GM12878 (cell line): ENCODE results near the gene PIMREG. TPM values are rescaled to one million over a fixed set of nuclear protein-coding genes. Genes with fewer than 3 reads are reported as not detected.

Experiments
- ATAC-seq: fragments of 200-7000 bp; cut with Tn5 transposase; 3 replicates; pipeline ENCODE4 v1.9.1; 2020; ENCODE audit warnings: mild to moderate bottlenecking, moderate library complexity
- BruUV-seq: library from RNA; stranded (reverse); fragments of 400-500 nt; replicated peaks from 2 replicates; lab custom pipeline; 2021; lab: Mats Ljungman, UMichigan
- CTCF ChIA-PET: fragments of 300-600 bp; sonication (Branson Sonifier 250); formaldehyde crosslinking; extraction: SDS; loops from one replicate; lab custom pipeline; 2021; ENCODE audit warnings: inconsistent platforms; lab: Yijun Ruan, JAX
- POLR2A ChIA-PET: fragments of 350-600 bp; formaldehyde crosslinking; extraction: SDS; loops from one replicate; lab custom pipeline; 2021; ENCODE audit warnings: inconsistent platforms; lab: Charles Lee
- RAD21 ChIA-PET: fragments of 300-600 bp; sonication (Branson Sonifier 250); formaldehyde crosslinking; loops from one replicate; lab custom pipeline; 2023; ENCODE audit warnings: antibody characterized with exemption; ENCODE audit not compliant: unreplicated experiment; lab: Charles Lee
- SMC1A ChIA-PET: fragments of 300-600 bp; sonication (Branson Sonifier 250); formaldehyde crosslinking; loops from one replicate; lab custom pipeline; 2023; ENCODE audit not compliant: unreplicated experiment, uncharacterized antibody; lab: Charles Lee
- DNase-seq: peaks from one replicate; pipeline ENCODE4 v3.0.0-alpha.2; 2011; ENCODE audit warnings: low read depth, low spot score
- FAIRE-seq: peaks from 3 replicates; lab custom pipeline; 2011; peaks lifted over from hg19 to GRCh38; lab: Jason Lieb, UNC
- H2AFZ ChIP-seq: 2 replicates; pipeline ENCODE4 v1.6.0; 2011; ENCODE audit warnings: low read depth, low read length, control low read depth; ENCODE audit not compliant: control insufficient read depth
- H3K27ac ChIP-seq: 2 replicates; pipeline ENCODE4 v1.5.1; 2011; ENCODE audit warnings: control low read depth; ENCODE audit not compliant: control insufficient read depth, insufficient read depth
- H3K27me3 ChIP-seq, 2 experiments: replicated peaks in 1 of 2; 2 replicates each; pipeline versions ENCODE4 v1.6.0 to v1.6.1; 2011; ENCODE audit warnings: low read length in 1 of 2; ENCODE audit not compliant: control insufficient read depth in 2 of 2, insufficient read depth in 2 of 2
- H3K36me3 ChIP-seq, 2 experiments: 2 replicates each; pipeline ENCODE4 v1.5.1; 2011; ENCODE audit warnings: low read length in 1 of 2; ENCODE audit not compliant: control insufficient read depth in 2 of 2, insufficient read depth in 2 of 2
- H3K4me1 ChIP-seq: 2 replicates; pipeline ENCODE4 v1.6.1; 2011; ENCODE audit warnings: mild to moderate bottlenecking, low read length, moderate library complexity, mixed read lengths; ENCODE audit not compliant: control insufficient read depth, insufficient read depth
- H3K4me2 ChIP-seq: 2 replicates; pipeline ENCODE4 v1.6.0; 2011; ENCODE audit warnings: control low read depth; ENCODE audit not compliant: control insufficient read depth, insufficient read depth
- H3K4me3 ChIP-seq: fragments of 200-600 bp; sonication (generic); 2 replicates; pipeline ENCODE4 v1.5.1; 2016
- H3K79me2 ChIP-seq: 2 replicates; pipeline ENCODE4 v1.6.0; 2011; ENCODE audit warnings: low read length; ENCODE audit not compliant: control insufficient read depth, insufficient read depth
- H3K9ac ChIP-seq: 2 replicates; pipeline ENCODE4 v1.8.0; 2011; ENCODE audit warnings: low read length, control low read depth, mixed read lengths; ENCODE audit not compliant: control insufficient read depth, insufficient read depth
- H3K9me3 ChIP-seq: replicated peaks from 3 replicates; pipeline ENCODE4 v1.5.1; 2011; ENCODE audit warnings: mild to moderate bottlenecking, low read length; ENCODE audit not compliant: control insufficient read depth, insufficient read depth
- H4K20me1 ChIP-seq: 2 replicates; pipeline ENCODE4 v1.6.0; 2011; ENCODE audit not compliant: control insufficient read depth, insufficient read depth
- ASH2L ChIP-seq: fragments of 300-600, 200-600 bp; sonication (generic); IDR thresholded peaks from 2 replicates; pipeline ENCODE4 v1.6.1; 2017; ENCODE audit warnings: low read depth, mild to moderate bottlenecking, borderline replicate concordance
- CEBPB ChIP-seq, 2 experiments: fragments of 150-350 bp in 1 of 2; IDR thresholded peaks; 2 replicates each; pipeline ENCODE4 v1.6.1; 2012 to 2014; ENCODE audit warnings: low read depth in 2 of 2, low read length in 2 of 2, borderline replicate concordance in 1 of 2, inconsistent platforms in 1 of 2
- ETV6 ChIP-seq, 2 experiments: fragments of 450-650 bp in 1 of 2; IDR thresholded peaks in 1 of 2; conservative IDR thresholded peaks in 1 of 2; 2 replicates each; pipeline ENCODE4 v1.6.1; 2014; ENCODE audit warnings: antibody characterized with exemption in 1 of 2, borderline replicate concordance in 1 of 2, low read depth in 1 of 2, mild to moderate bottlenecking in 1 of 2, moderate library complexity in 1 of 2
- HCFC1 ChIP-seq: fragments of 150-350 bp; IDR thresholded peaks from 2 replicates; pipeline ENCODE4 v1.6.1; 2014; ENCODE audit warnings: low read length
- NR2C1 ChIP-seq: fragments of 450-650 bp; IDR thresholded peaks from 2 replicates; pipeline ENCODE4 v1.6.1; 2017; ENCODE audit warnings: antibody characterized with exemption, mild to moderate bottlenecking, moderate library complexity
- NR2F1 ChIP-seq: fragments of 450-650 bp; conservative IDR thresholded peaks from 2 replicates; pipeline ENCODE4 v1.6.1; 2017; ENCODE audit warnings: mild to moderate bottlenecking
- PAX5 ChIP-seq: IDR thresholded peaks from 2 replicates; pipeline ENCODE4 v1.6.1; 2011; ENCODE audit warnings: low read depth, low read length, borderline replicate concordance
- SIX5 ChIP-seq: IDR thresholded peaks from 2 replicates; pipeline ENCODE4 v1.6.1; 2011; ENCODE audit warnings: mild to moderate bottlenecking, low read depth, low read length, moderate library complexity; ENCODE audit not compliant: severe bottlenecking
- SPI1 ChIP-seq: IDR thresholded peaks from 2 replicates; pipeline ENCODE4 v1.6.1; 2011; ENCODE audit warnings: low read depth, mild to moderate bottlenecking, low read length, moderate library complexity, borderline replicate concordance; ENCODE audit not compliant: insufficient read depth
- WRNIP1 ChIP-seq: IDR thresholded peaks from 2 replicates; pipeline ENCODE4 v1.6.1; 2011; ENCODE audit warnings: low read depth, low read length, improper control_type of control experiment, borderline replicate concordance
- WGBS: methylation state at CpG from one replicate; pipeline ENCODE4 v1.1.6; 2016; ENCODE audit warnings: low lambda C conversion rate; ENCODE audit not compliant: insufficient replicate concordance, insufficient coverage; ENCODE audit errors: missing lambda C conversion rate; 5-methylcytosine and 5-hydroxymethylcytosine counted together
- in situ Hi-C: fragments of 300-500 bp; cut with MboI; formaldehyde crosslinking; loops from 9 replicates; pipeline ENCODE4 v1.14.3; 2018; ENCODE audit warnings: mixed read lengths
- intact Hi-C: fragments of 100-400 bp; cut with micrococcal nuclease; formaldehyde crosslinking; loops from one replicate; pipeline ENCODE4 v1.14.2; 2022; ENCODE audit not compliant: unreplicated experiment
- polyA plus RNA-seq, 11 experiments: library from polyadenylated mRNA; depleted of rRNA in 4 of 11; unstranded in 6 of 11; stranded (reverse) in 5 of 11; fragments of >200 nt; fragmentation: Nextera tagmentation in 4 of 11; fragmentation: Illumina TruSeq in 1 of 11; extraction: Ambion mirVana in 4 of 11; extraction: Trizol in 1 of 11; gene quantifications; 1 replicate in 1 of 11; 2 replicates in 10 of 11; pipeline versions ENCODE4 v1.2.1 to v1.2.3, GENCODE V29; 2011 to 2016; ENCODE audit warnings: inconsistent platforms in 2 of 11, missing spikeins in 2 of 11, low read depth in 1 of 11
- total RNA-seq, 4 experiments: library from RNA; depleted of rRNA in 3 of 4; stranded (reverse); fragments of >200 nt in 3 of 4; fragmentation: Illumina TruSeq in 1 of 4; extraction: Trizol in 1 of 4; gene quantifications; 2 replicates each; pipeline versions ENCODE4 v1.2.1 to v1.2.3, GENCODE V29; 2013 to 2021
- TF ChIP-seq, protein P1 (sequence below): fragments of 450-650 bp; conservative IDR thresholded peaks from 2 replicates; pipeline ENCODE4 v1.6.1; 2017; ENCODE audit warnings: mild to moderate bottlenecking, moderate library complexity
- TF ChIP-seq, protein P2 (sequence below): fragments of 450-650 bp; IDR thresholded peaks from 2 replicates; pipeline ENCODE4 v1.6.1; 2014; ENCODE audit warnings: mild to moderate bottlenecking
- TF ChIP-seq, protein P3 (sequence below): fragments of 450-650 bp; formaldehyde crosslinking; IDR thresholded peaks from 2 replicates; pipeline ENCODE4 v1.5.0; 2022; ENCODE audit warnings: mild to moderate bottlenecking, missing genetic modification characterization
- TF ChIP-seq, protein P4 (sequence below): fragments of 150-350 bp; IDR thresholded peaks from 2 replicates; pipeline ENCODE4 v1.6.1; 2016; ENCODE audit warnings: low read depth, low read length

Gene PIMREG
- total and polyA plus RNA-seq, 10 of the 15 experiments (the other 5 are each of a cell fraction or from before 2014, with no cell fraction given): 2.8 to 35.8 (median 25.2) TPM

DNA sequence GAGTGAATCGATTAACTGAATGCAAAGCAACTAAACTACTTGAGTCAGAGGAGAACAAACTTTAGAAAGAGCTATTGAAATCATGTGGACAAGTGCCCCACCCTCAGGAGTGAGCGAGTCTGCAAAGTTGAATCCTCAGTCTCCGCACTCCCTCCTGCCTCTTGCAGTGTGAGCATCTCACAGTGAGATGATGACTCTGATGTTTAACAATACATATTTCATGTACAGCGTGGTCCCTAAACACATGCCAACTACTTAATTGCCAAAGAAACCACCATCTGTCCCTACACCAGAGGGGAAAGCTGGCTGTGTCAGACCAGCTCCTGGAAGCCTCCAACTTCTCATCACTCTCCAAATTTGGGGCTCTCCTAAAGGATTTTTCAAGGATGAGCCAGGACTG is 31.2 kb downstream of the PIMREG start:
- Histone ChIP-seq H3K36me3 (no peaks in the 10 kb centered on the region), H3K9me3 (no peaks in the 10 kb centered on the region), H3K4me2 (no peak overlapping the region), H3K9ac (no peak overlapping the region), H2AFZ (no peak overlapping the region), H3K4me1 (no peaks in the 10 kb centered on the region), H3K79me2 (no peaks in the 10 kb centered on the region), H3K27me3 (peaks cover 0 to 2% of the 10 kb centered on the region in 2 experiments; a peak in 2 of 4 replicates), H3K4me3 (no peak overlapping the region), H3K27ac (no peak overlapping the region), H4K20me1 (no peaks in the 10 kb centered on the region)
- WGBS: 43% methylated on average over 4 of the region's 4 CpGs
- BruUV-seq: no TSS peak
- no peak for FAIRE-seq
- no peak for ATAC-seq
- DNase-seq: no peak
- ChIA-PET CTCF (interaction anchor here (0.5 to 1.3 kb wide), 3 partner anchors 33 to 1264 kb away, joined by 3 read pairs; no protein-coding TSS in a partner anchor), RAD21 (no interaction called here), SMC1A (interaction anchor here (0.9 kb wide), 1 partner anchor 529 kb away, joined by 3 read pairs; no protein-coding TSS in a partner anchor), POLR2A (no interaction called here)
- in situ Hi-C loops: no loop called here
- intact Hi-C loops: no loop called here
- TF ChIP-seq, protein P1, sequence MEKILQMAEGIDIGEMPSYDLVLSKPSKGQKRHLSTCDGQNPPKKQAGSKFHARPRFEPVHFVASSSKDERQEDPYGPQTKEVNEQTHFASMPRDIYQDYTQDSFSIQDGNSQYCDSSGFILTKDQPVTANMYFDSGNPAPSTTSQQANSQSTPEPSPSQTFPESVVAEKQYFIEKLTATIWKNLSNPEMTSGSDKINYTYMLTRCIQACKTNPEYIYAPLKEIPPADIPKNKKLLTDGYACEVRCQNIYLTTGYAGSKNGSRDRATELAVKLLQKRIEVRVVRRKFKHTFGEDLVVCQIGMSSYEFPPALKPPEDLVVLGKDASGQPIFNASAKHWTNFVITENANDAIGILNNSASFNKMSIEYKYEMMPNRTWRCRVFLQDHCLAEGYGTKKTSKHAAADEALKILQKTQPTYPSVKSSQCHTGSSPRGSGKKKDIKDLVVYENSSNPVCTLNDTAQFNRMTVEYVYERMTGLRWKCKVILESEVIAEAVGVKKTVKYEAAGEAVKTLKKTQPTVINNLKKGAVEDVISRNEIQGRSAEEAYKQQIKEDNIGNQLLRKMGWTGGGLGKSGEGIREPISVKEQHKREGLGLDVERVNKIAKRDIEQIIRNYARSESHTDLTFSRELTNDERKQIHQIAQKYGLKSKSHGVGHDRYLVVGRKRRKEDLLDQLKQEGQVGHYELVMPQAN: no peak
- TF ChIP-seq, protein P2, sequence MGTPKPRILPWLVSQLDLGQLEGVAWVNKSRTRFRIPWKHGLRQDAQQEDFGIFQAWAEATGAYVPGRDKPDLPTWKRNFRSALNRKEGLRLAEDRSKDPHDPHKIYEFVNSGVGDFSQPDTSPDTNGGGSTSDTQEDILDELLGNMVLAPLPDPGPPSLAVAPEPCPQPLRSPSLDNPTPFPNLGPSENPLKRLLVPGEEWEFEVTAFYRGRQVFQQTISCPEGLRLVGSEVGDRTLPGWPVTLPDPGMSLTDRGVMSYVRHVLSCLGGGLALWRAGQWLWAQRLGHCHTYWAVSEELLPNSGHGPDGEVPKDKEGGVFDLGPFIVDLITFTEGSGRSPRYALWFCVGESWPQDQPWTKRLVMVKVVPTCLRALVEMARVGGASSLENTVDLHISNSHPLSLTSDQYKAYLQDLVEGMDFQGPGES: no peak
- no peak for TF ChIP-seq PAX5
- TF ChIP-seq NR2C1: no peak
- no peak for TF ChIP-seq ETV6 (conservative IDR thresholded peaks at IDR 0.05 in 1 of 2, IDR thresholded peaks at IDR 0.05 in 1 of 2; ENCODE audit: borderline replicate concordance in 1 of 2, low read depth in 1 of 2)
- TF ChIP-seq WRNIP1: no peak
- TF ChIP-seq, protein P3, sequence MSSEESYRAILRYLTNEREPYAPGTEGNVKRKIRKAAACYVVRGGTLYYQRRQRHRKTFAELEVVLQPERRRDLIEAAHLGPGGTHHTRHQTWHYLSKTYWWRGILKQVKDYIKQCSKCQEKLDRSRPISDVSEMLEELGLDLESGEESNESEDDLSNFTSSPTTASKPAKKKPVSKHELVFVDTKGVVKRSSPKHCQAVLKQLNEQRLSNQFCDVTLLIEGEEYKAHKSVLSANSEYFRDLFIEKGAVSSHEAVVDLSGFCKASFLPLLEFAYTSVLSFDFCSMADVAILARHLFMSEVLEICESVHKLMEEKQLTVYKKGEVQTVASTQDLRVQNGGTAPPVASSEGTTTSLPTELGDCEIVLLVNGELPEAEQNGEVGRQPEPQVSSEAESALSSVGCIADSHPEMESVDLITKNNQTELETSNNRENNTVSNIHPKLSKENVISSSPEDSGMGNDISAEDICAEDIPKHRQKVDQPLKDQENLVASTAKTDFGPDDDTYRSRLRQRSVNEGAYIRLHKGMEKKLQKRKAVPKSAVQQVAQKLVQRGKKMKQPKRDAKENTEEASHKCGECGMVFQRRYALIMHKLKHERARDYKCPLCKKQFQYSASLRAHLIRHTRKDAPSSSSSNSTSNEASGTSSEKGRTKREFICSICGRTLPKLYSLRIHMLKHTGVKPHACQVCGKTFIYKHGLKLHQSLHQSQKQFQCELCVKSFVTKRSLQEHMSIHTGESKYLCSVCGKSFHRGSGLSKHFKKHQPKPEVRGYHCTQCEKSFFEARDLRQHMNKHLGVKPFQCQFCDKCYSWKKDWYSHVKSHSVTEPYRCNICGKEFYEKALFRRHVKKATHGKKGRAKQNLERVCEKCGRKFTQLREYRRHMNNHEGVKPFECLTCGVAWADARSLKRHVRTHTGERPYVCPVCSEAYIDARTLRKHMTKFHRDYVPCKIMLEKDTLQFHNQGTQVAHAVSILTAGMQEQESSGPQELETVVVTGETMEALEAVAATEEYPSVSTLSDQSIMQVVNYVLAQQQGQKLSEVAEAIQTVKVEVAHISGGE (CRISPR knock-in tag): no peak
- TF ChIP-seq NR2F1: no peak
- TF ChIP-seq, protein P4, sequence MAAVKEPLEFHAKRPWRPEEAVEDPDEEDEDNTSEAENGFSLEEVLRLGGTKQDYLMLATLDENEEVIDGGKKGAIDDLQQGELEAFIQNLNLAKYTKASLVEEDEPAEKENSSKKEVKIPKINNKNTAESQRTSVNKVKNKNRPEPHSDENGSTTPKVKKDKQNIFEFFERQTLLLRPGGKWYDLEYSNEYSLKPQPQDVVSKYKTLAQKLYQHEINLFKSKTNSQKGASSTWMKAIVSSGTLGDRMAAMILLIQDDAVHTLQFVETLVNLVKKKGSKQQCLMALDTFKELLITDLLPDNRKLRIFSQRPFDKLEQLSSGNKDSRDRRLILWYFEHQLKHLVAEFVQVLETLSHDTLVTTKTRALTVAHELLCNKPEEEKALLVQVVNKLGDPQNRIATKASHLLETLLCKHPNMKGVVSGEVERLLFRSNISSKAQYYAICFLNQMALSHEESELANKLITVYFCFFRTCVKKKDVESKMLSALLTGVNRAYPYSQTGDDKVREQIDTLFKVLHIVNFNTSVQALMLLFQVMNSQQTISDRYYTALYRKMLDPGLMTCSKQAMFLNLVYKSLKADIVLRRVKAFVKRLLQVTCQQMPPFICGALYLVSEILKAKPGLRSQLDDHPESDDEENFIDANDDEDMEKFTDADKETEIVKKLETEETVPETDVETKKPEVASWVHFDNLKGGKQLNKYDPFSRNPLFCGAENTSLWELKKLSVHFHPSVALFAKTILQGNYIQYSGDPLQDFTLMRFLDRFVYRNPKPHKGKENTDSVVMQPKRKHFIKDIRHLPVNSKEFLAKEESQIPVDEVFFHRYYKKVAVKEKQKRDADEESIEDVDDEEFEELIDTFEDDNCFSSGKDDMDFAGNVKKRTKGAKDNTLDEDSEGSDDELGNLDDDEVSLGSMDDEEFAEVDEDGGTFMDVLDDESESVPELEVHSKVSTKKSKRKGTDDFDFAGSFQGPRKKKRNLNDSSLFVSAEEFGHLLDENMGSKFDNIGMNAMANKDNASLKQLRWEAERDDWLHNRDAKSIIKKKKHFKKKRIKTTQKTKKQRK: no peak
- no peak for TF ChIP-seq CEBPB (IDR thresholded peaks at IDR 0.05; ENCODE audit: borderline replicate concordance in 1 of 2, low read depth in 2 of 2, low read length in 2 of 2)
- TF ChIP-seq SPI1: no peak
- TF ChIP-seq HCFC1: no peak
- no peak for TF ChIP-seq ASH2L
- no peak for TF ChIP-seq SIX5
